ENCODE measurements around the gene GPR143.

The GPR143 gene

GRCh38 chrX:9728261-9728660 is 37.4 kb downstream of the GPR143 start:
- TF ChIP-seq POLR2AphosphoS5 (IDR thresholded peaks at IDR 0.05; ENCODE audit: low read depth) = no peak
- TF ChIP-seq SPI1 (IDR thresholded peaks at IDR 0.05; ENCODE audit: borderline replicate concordance, low read depth) = peak; percentile 83
- DNase-seq (ENCODE audit: low read depth in 1 of 2, low spot score in 1 of 2) = no peak

GRCh38 chrX:9724711-9725110 is 40.9 kb downstream of the GPR143 start:
- H3K27me3 ChIP-seq (ENCODE audit: insufficient read depth, poor library complexity, severe bottlenecking) = no peaks in the 10 kb centered on the region
- no peak overlapping the region for H3K4me3 ChIP-seq (replicated peaks; ENCODE audit: insufficient read depth, low read length)
- no peak for TF ChIP-seq CTCF (IDR thresholded peaks at IDR 0.05; ENCODE audit: insufficient read depth, low read length)
- no peak for DNase-seq (ENCODE audit: low read depth in 1 of 2, low spot score in 1 of 2)
- no peak overlapping the region for H3K27ac ChIP-seq (replicated peaks)

More at GRCh38 chrX:9728261-9728660, 37.4 kb downstream of the GPR143 start:
- Histone ChIP-seq H3K27ac (replicated peaks) (no peak overlapping the region), H3K4me3 (replicated peaks; ENCODE audit: insufficient read depth, low read length) (no peak overlapping the region), H3K27me3 (ENCODE audit: insufficient read depth, poor library complexity, severe bottlenecking) (no peaks in the 10 kb centered on the region)

GRCh38 chrX:9717376-9717775 is 48.3 kb downstream of the GPR143 start:
- Histone ChIP-seq H3K4me3 (replicated peaks; ENCODE audit: insufficient read depth, low read length) (no peak overlapping the region), H3K27me3 (ENCODE audit: insufficient read depth, poor library complexity, severe bottlenecking) (no peaks in the 10 kb centered on the region), H3K27ac (replicated peaks) (no peak overlapping the region)
- no peak for TF ChIP-seq POLR2AphosphoS5 (IDR thresholded peaks at IDR 0.05; ENCODE audit: low read depth)
- no peak for TF ChIP-seq GABPA (IDR thresholded peaks at IDR 0.05; ENCODE audit: low read depth)
- no peak for TF ChIP-seq SPI1 (IDR thresholded peaks at IDR 0.05; ENCODE audit: borderline replicate concordance, low read depth)
- TF ChIP-seq REST (IDR thresholded peaks at IDR 0.05; ENCODE audit: insufficient replicate concordance, low read depth) = no peak
- no peak for TF ChIP-seq CTCF (IDR thresholded peaks at IDR 0.05; ENCODE audit: insufficient read depth, low read length)
- DNase-seq (ENCODE audit: low read depth in 1 of 2, low spot score in 1 of 2) = no peak

- H3K27me3 ChIP-seq (ENCODE audit: insufficient read depth, poor library complexity, severe bottlenecking) = no peaks in the 10 kb centered on the region
- TF ChIP-seq REST (IDR thresholded peaks at IDR 0.05; ENCODE audit: insufficient replicate concordance, low read depth) = no peak
- no peak for TF ChIP-seq SPI1 (IDR thresholded peaks at IDR 0.05; ENCODE audit: borderline replicate concordance, low read depth)
- TF ChIP-seq POLR2AphosphoS5 (IDR thresholded peaks at IDR 0.05; ENCODE audit: low read depth) = no peak
- TF ChIP-seq CTCF (IDR thresholded peaks at IDR 0.05; ENCODE audit: insufficient read depth, low read length) = no peak
- TF ChIP-seq GABPA (IDR thresholded peaks at IDR 0.05; ENCODE audit: low read depth) = no peak
- no peak overlapping the region for H3K27ac ChIP-seq (replicated peaks)
- no peak overlapping the region for H3K4me3 ChIP-seq (replicated peaks; ENCODE audit: insufficient read depth, low read length)
- no peak for DNase-seq (ENCODE audit: low read depth in 1 of 2, low spot score in 1 of 2)
Measured at GRCh38 chrX:9710332-9710731, 55.3 kb downstream of the GPR143 start.

All from HL-60 (cell line).